Activated CD8-positive, alpha-beta T cell treated with anti-CD3 and anti-CD28 coated beads for 36 hours (primary cell): ENCODE results near the gene DLX3. TPM values are rescaled to one million over a fixed set of nuclear protein-coding genes. Genes with fewer than 3 reads are reported as not detected.

ENCODE experiments used
- ATAC-seq: fragments of 200-7000 bp; cut with Tn5 transposase; one replicate; pipeline ENCODE4 v1.10.0; 2021; ENCODE audit warnings: mild to moderate bottlenecking, moderate library complexity
- CTCF ChIA-PET: fragments of 350-600 bp; sonication (Branson Sonifier 250); formaldehyde crosslinking; loops from one replicate; lab custom pipeline; 2021; ENCODE audit warnings: antibody characterized with exemption; lab: Charles Lee
- POLR2A ChIA-PET: fragments of 350-600 bp; sonication (Branson Sonifier 250); formaldehyde crosslinking; loops from one replicate; lab custom pipeline; 2021; ENCODE audit warnings: antibody characterized with exemption; lab: Charles Lee
- DNase-seq: peaks from one replicate; pipeline ENCODE4 v3.0.0-alpha.2; 2020
- H3K27ac Mint-ChIP-seq: one replicate; pipeline ENCODE4 v1.8.0; 2021; ENCODE audit warnings: mild to moderate bottlenecking, mixed read lengths
- H3K27me3 Mint-ChIP-seq: one replicate; pipeline ENCODE4 v1.8.0; 2021; ENCODE audit warnings: mixed read lengths
- H3K36me3 Mint-ChIP-seq: one replicate; pipeline ENCODE4 v1.8.0; 2021; ENCODE audit warnings: low read depth, mixed read lengths
- H3K4me1 Mint-ChIP-seq: one replicate; pipeline ENCODE4 v1.8.0; 2021; ENCODE audit warnings: low read depth, mixed read lengths
- H3K4me3 Mint-ChIP-seq: one replicate; pipeline ENCODE4 v1.8.0; 2021; ENCODE audit warnings: mild to moderate bottlenecking, moderate library complexity, mixed read lengths
- H3K9me3 Mint-ChIP-seq: one replicate; pipeline ENCODE4 v1.8.0; 2021; ENCODE audit warnings: mixed read lengths
- CTCF ChIP-seq: fragments of 200-600 bp; IDR thresholded peaks from one replicate; pipeline ENCODE4 v1.8.0; 2022; ENCODE audit warnings: antibody characterized with exemption, mild to moderate bottlenecking
- intact Hi-C: fragments of 100-400 bp; cut with micrococcal nuclease; formaldehyde crosslinking; loops from one replicate; pipeline ENCODE4 v1.10.0; 2022
- total RNA-seq, 2 experiments: library from RNA; stranded (reverse); gene quantifications; one replicate each; pipeline ENCODE4 v1.2.3, GENCODE V29; 2021

Gene DLX3
- total RNA-seq, 2 experiments from 2014 or later: not detected

GRCh38 chr17:50028736-50029120, 33.7 kb upstream of the DLX3 start:
- H3K36me3 Mint-ChIP-seq: no peaks in the 10 kb centered on the region
- ChIA-PET POLR2A (interaction anchor here (1.5 to 1.9 kb wide), 2 partner anchors 46 to 66 kb away, joined by 3 to 7 read pairs; partner anchors contain the start of gene PDK2), CTCF (interaction anchor here (1.1 to 8.7 kb wide), 6 partner anchors 27 to 77 kb away, joined by 3 to 140 read pairs (median 33); partner anchors contain the start of genes ITGA3 and PDK2)

GRCh38 chr17:50027881-50028735, 33.1 kb upstream of the DLX3 start:
- Mint-ChIP-seq H3K27ac (no peak overlapping the region), H3K4me1 (peaks cover 12% of the 10 kb centered on the region), H3K27me3 (peaks cover 24% of the 10 kb centered on the region), H3K9me3 (no peaks in the 10 kb centered on the region), H3K4me3 (no peak overlapping the region), H3K36me3 (no peaks in the 10 kb centered on the region)
- ChIA-PET CTCF (interaction anchor here (1.1 to 8.7 kb wide), 10 partner anchors 10 to 76 kb away, joined by 3 to 140 read pairs (median 6); partner anchors contain the start of genes ITGA3 and PDK2), POLR2A (interaction anchor here (1.5 to 1.9 kb wide), 2 partner anchors 47 to 66 kb away, joined by 3 to 7 read pairs; partner anchors contain the start of gene PDK2)
- intact Hi-C loops: no loop called here
- ATAC-seq (no peak), DNase-seq (no peak)
- TF ChIP-seq CTCF: no peak

More at GRCh38 chr17:50028736-50029120, 33.7 kb upstream of the DLX3 start:
- Mint-ChIP-seq H3K4me3 (no peak overlapping the region), H3K4me1 (peaks cover 12% of the 10 kb centered on the region), H3K9me3 (no peaks in the 10 kb centered on the region), H3K27ac (no peak overlapping the region), H3K27me3 (peaks cover 24% of the 10 kb centered on the region)
- DNase-seq: no peak
- intact Hi-C loops: no loop called here
- no peak for ATAC-seq
- TF ChIP-seq CTCF: no peak

GRCh38 chr17:50027172-50027880, 32.3 kb upstream of the DLX3 start:
- TF ChIP-seq CTCF: peak; percentile 70
- DNase-seq: peak; percentile 28
- H3K36me3 Mint-ChIP-seq: no peaks in the 10 kb centered on the region
- intact Hi-C loops: no loop called here
- H3K4me3 Mint-ChIP-seq: no peak overlapping the region
- ChIA-PET POLR2A (interaction anchor here (1.5 to 1.9 kb wide), 2 partner anchors 47 to 67 kb away, joined by 3 to 7 read pairs; partner anchors contain the start of gene PDK2), CTCF (interaction anchor here (0.7 to 8.7 kb wide), 21 partner anchors 11 to 511 kb away, joined by 3 to 140 read pairs (median 4); partner anchors contain the start of genes ITGA3 and PDK2)
- peaks cover 12% of the 10 kb centered on the region for H3K4me1 Mint-ChIP-seq
- H3K27me3 Mint-ChIP-seq: peaks cover 24% of the 10 kb centered on the region
- no peaks in the 10 kb centered on the region for H3K9me3 Mint-ChIP-seq
- ATAC-seq: peak; percentile 54
- no peak overlapping the region for H3K27ac Mint-ChIP-seq

GRCh38 chr17:50026837-50027171, 31.8 kb upstream of the DLX3 start:
- H3K4me3 Mint-ChIP-seq: no peak overlapping the region
- H3K36me3 Mint-ChIP-seq: no peaks in the 10 kb centered on the region
- H3K9me3 Mint-ChIP-seq: no peaks in the 10 kb centered on the region
- ChIA-PET CTCF (interaction anchor here (0.7 to 8.7 kb wide), 18 partner anchors 12 to 511 kb away, joined by 3 to 140 read pairs (median 4); partner anchors contain the start of genes ITGA3 and PDK2), POLR2A (no interaction called here)
- intact Hi-C loops: loop anchor here (1.0 kb wide), 1 partner anchor 60 kb away; no protein-coding TSS in a partner anchor
- ATAC-seq: peak; percentile 86
- TF ChIP-seq CTCF: peak; percentile 97
- no peak overlapping the region for H3K27ac Mint-ChIP-seq
- DNase-seq: peak; percentile 87
- peaks cover 12% of the 10 kb centered on the region for H3K4me1 Mint-ChIP-seq
- H3K27me3 Mint-ChIP-seq: peaks cover 24% of the 10 kb centered on the region
